HTERT RPE-1 (cell line): ENCODE results near the gene PELI3.

ENCODE experiments used
- in situ Hi-C: fragments of 300-500 bp; cut with MboI; formaldehyde crosslinking; loops from 4 replicates; pipeline ENCODE4 v1.14.3; 2020; ENCODE audit warnings: low sequenced_read_pairs

PELI3 gene

GRCh38 chr11:66497206-66497605 is 30.5 kb downstream of the PELI3 start:
- in situ Hi-C loops: no loop called here

DNA sequence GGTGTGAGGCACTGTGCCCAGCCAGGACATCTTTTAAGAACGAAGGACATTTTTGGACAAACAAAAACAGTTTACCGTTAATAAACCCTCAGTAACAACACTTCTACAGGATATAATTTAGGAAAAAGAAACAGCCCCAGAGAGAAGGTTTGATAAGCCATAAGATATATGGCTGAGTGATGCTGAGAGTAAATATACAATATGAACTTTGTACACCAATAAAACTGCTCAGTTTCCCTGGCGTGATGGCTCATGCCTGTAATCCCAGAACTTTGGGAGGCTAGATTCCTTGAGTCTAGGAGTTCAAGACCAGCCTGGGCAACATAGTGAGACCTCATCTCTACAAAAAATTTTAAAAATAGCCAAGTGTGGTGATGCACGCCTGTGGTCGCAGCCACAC is 31.8 kb downstream of the PELI3 start:
- in situ Hi-C loops: no loop called here

GRCh38 chr11:66505276-66505816 is 38.6 kb downstream of the PELI3 start:
- in situ Hi-C loops: no loop called here

- in situ Hi-C loops: no loop called here
These were observed 42.4 kb downstream of the PELI3 start for GRCh38 chr11:66509131-66509561.

DNA sequence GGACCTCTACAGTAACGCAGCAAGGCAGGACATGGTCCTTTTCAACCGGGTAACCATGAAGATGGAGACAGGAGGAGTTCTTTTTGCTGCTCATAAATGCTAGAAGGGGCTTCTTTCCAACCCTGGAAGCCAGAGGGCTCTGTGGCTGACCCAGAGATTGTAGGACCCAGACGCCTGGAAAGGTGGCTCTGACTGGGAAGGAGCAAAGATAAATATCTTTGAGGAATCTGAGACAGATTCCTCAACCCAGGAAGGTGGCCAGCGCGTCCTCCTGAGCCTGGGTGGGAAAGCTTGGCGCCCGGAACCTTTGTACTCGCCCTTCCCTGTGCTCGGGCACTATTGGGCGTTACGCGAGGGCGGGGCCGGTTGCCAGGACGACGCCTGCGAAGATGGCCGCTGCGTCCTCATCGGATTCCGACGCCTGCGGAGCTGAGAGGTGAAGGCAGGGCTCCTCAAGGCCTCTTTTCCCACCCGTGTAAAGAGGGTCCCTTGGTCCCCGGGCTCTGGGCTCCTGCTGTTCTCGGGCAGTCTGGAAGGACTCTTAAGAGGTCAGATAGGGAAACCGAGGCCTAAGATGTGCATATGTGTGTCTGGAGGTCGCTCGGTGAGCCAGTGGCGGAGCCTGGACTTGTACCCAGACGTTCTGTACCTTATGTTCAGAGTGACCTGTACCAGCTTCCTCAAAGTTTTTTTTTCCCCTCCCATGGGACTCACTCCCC is 43.7 kb downstream of the PELI3 start, which contains the start of gene BBS1:
Gene BBS1, plus strand, starts transcription at position 365 of the 719 bp plus-strand sequence. Its CDS starts 25 bp downstream, at position 390.
- in situ Hi-C loops: no loop called here

DNA sequence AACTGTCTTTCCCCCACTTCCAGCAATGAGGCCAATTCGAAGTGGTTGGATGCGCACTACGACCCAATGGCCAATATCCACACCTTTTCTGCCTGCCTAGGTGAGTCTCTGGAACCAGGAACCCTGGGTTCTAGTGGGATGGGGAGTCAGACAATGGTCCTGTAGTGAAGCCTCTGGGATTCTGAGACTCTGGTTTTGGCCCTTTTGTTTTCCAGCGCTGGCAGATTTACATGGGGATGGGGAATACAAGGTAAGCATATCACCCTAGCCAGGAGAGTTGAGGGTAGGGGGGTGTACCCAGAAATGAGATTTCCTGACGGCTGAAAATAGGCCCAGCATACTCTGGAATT is 44.3 kb downstream of the PELI3 start:
- in situ Hi-C loops: no loop called here

- in situ Hi-C loops: no loop called here
These were observed 56.9 kb downstream of the PELI3 start for GRCh38 chr11:66523611-66524010.

- in situ Hi-C loops: no loop called here
These were observed 57.8 kb downstream of the PELI3 start for GRCh38 chr11:66524304-66525040.
